Keratinocyte (primary cell): Measurements from ENCODE around the gene CDKAL1. TPM values are rescaled to one million over a fixed set of nuclear protein-coding genes. Genes with fewer than 3 reads are reported as not detected.

Source experiments
- DNase-seq: peaks from one replicate; pipeline ENCODE4 v3.0.0-alpha.2; 2011; ENCODE audit warnings: low read depth, missing footprints, low spot score
- FAIRE-seq: peaks from 2 replicates; lab custom pipeline; 2011; peaks lifted over from hg19 to GRCh38; lab: Jason Lieb, UNC
- H2AFZ ChIP-seq: 2 replicates; pipeline ENCODE4 v1.6.0; 2012; ENCODE audit warnings: low read length, control low read depth, inconsistent platforms; ENCODE audit not compliant: control insufficient read depth
- H3K27ac ChIP-seq: 2 replicates; pipeline ENCODE4 v1.5.1; 2011; ENCODE audit warnings: low read length; ENCODE audit not compliant: control insufficient read depth, insufficient read depth
- H3K27me3 ChIP-seq: 3 replicates; pipeline ENCODE4 v1.6.0; 2011; ENCODE audit warnings: low read length; ENCODE audit not compliant: control insufficient read depth, insufficient read depth; ENCODE audit errors: extremely low read depth
- H3K36me3 ChIP-seq, 2 experiments: 2 replicates in 1 of 2; 3 replicates in 1 of 2; pipeline ENCODE4 v1.5.1; 2011; ENCODE audit warnings: low read length in 2 of 2, mild to moderate bottlenecking in 1 of 2; ENCODE audit not compliant: control insufficient read depth in 2 of 2, insufficient read depth in 2 of 2; ENCODE audit errors: extremely low read depth in 1 of 2
- H3K4me1 ChIP-seq: 3 replicates; pipeline ENCODE4 v1.5.1; 2011; ENCODE audit warnings: low read length; ENCODE audit not compliant: control insufficient read depth, insufficient read depth; ENCODE audit errors: extremely low read depth
- H3K4me2 ChIP-seq: 3 replicates; pipeline ENCODE4 v1.6.0; 2011; ENCODE audit warnings: low read depth, low read length; ENCODE audit not compliant: control insufficient read depth, insufficient read depth; ENCODE audit errors: extremely low read depth
- H3K4me3 ChIP-seq, 3 experiments: fragments of 200-600 bp in 1 of 3; sonication (generic) in 1 of 3; 2 replicates in 2 of 3; 3 replicates in 1 of 3; pipeline ENCODE4 v1.5.1; 2011 to 2016; ENCODE audit warnings: low read length in 3 of 3, mild to moderate bottlenecking in 3 of 3, control low read depth in 2 of 3, inconsistent platforms in 1 of 3, low read depth in 1 of 3, mixed read lengths in 1 of 3, mixed run types in 1 of 3, moderate library complexity in 1 of 3; ENCODE audit not compliant: control insufficient read depth in 2 of 3, insufficient read depth in 2 of 3; ENCODE audit errors: extremely low read depth in 1 of 3
- H3K79me2 ChIP-seq: 2 replicates; pipeline ENCODE4 v1.6.0; 2012; ENCODE audit warnings: low read length; ENCODE audit not compliant: control insufficient read depth, insufficient read depth
- H3K9ac ChIP-seq: 3 replicates; pipeline ENCODE4 v1.6.0; 2011; ENCODE audit warnings: low read length; ENCODE audit not compliant: control insufficient read depth, insufficient read depth; ENCODE audit errors: extremely low read depth
- H3K9me1 ChIP-seq: 3 replicates; pipeline ENCODE4 v1.6.0; 2011; ENCODE audit warnings: low read length; ENCODE audit not compliant: control insufficient read depth, insufficient read depth; ENCODE audit errors: extremely low read depth
- H3K9me3 ChIP-seq: 2 replicates; pipeline ENCODE4 v1.5.1; 2012; ENCODE audit warnings: low read depth, low read length; ENCODE audit not compliant: control insufficient read depth
- H4K20me1 ChIP-seq: 3 replicates; pipeline ENCODE4 v1.6.0; 2011; ENCODE audit warnings: low read length; ENCODE audit not compliant: control insufficient read depth, insufficient read depth; ENCODE audit errors: extremely low read depth
- CTCF ChIP-seq, 3 experiments: IDR thresholded peaks in 1 of 3; conservative IDR thresholded peaks in 1 of 3; optimal IDR thresholded peaks in 1 of 3; 2 replicates in 2 of 3; 3 replicates in 1 of 3; pipeline versions ENCODE3 to v1.5.1; 2011; ENCODE audit warnings: low read length in 3 of 3, mild to moderate bottlenecking in 3 of 3, moderate library complexity in 2 of 3, control low read depth in 1 of 3, inconsistent platforms in 1 of 3; ENCODE audit not compliant: insufficient read depth in 2 of 3; ENCODE audit errors: extremely low read depth in 1 of 3
- EZH2 ChIP-seq: IDR thresholded peaks from one replicate; pipeline ENCODE4 v1.6.1; 2012; ENCODE audit warnings: inconsistent platforms, mild to moderate bottlenecking, low read length, moderate library complexity
- dilution Hi-C: fragments of 300-500 bp; cut with MboI; formaldehyde crosslinking; loops from one replicate; pipeline ENCODE4 v1.7.0; 2020; ENCODE audit warnings: low sequenced_read_pairs; ENCODE audit not compliant: extremely low pct_ligation_motif_present
- polyA plus RNA-seq, 5 experiments: library from polyadenylated mRNA; depleted of rRNA in 3 of 5; stranded (reverse) in 3 of 5; stranded (forward) in 1 of 5; unstranded in 1 of 5; fragments of >200 nt; gene quantifications; 1 replicate in 1 of 5; 2 replicates in 3 of 5; 3 replicates in 1 of 5; pipeline versions ENCODE4 v1.2.1 to v1.2.3, GENCODE V29; 2011 to 2012; ENCODE audit warnings: missing spikeins in 2 of 5, low read depth in 1 of 5, low replicate concordance in 1 of 5

Gene CDKAL1
- polyA plus RNA-seq, 1 donor (not counting 4 experiments of a cell fraction or from before 2014, with no cell fraction given) = 5.6 TPM

- TF ChIP-seq EZH2 (no peak), CTCF (optimal IDR thresholded peaks at IDR 0.05 in 1 of 3, IDR thresholded peaks at IDR 0.05 in 1 of 3, conservative IDR thresholded peaks at IDR 0.05 in 1 of 3; ENCODE audit: extremely low read depth in 1 of 3, insufficient read depth in 2 of 3, low read length in 3 of 3) (no peak)
- Histone ChIP-seq H3K27ac (no peak overlapping the region), H3K36me3 (peaks cover 0 to 6% of the 10 kb centered on the region in 2 experiments), H3K4me3 (no peak overlapping the region), H3K4me2 (no peak overlapping the region), H3K9ac (no peak overlapping the region), H2AFZ (no peak overlapping the region), H3K4me1 (peaks cover 24% of the 10 kb centered on the region), H3K79me2 (no peaks in the 10 kb centered on the region), H3K9me3 (peaks cover 19% of the 10 kb centered on the region), H3K27me3 (no peaks in the 10 kb centered on the region), H4K20me1 (no peaks in the 10 kb centered on the region), H3K9me1 (no peaks in the 10 kb centered on the region)
- dilution Hi-C loops = no loop called here
- no peak for FAIRE-seq
- no peak for DNase-seq
Observed at GRCh38 chr6:21222656-21223055, 688.4 kb downstream of the CDKAL1 start.

GRCh38 chr6:21225912-21226311 lies 691.7 kb downstream of the CDKAL1 start:
- no peak overlapping the region for H3K4me3 ChIP-seq
- no peaks in the 10 kb centered on the region for H4K20me1 ChIP-seq
- no peaks in the 10 kb centered on the region for H3K79me2 ChIP-seq
- no peaks in the 10 kb centered on the region for H3K9me1 ChIP-seq
- dilution Hi-C loops = no loop called here
- no peak overlapping the region for H2AFZ ChIP-seq
- no peak overlapping the region for H3K4me2 ChIP-seq
- peaks cover 14% of the 10 kb centered on the region for H3K9me3 ChIP-seq
- peaks cover 0 to 4% of the 10 kb centered on the region in 2 experiments for H3K36me3 ChIP-seq
- no peak overlapping the region for H3K9ac ChIP-seq
- no peak overlapping the region for H3K27ac ChIP-seq
- no peaks in the 10 kb centered on the region for H3K27me3 ChIP-seq
- peaks cover 41% of the 10 kb centered on the region for H3K4me1 ChIP-seq
- no peak for FAIRE-seq
- TF ChIP-seq EZH2 = no peak
- TF ChIP-seq CTCF (optimal IDR thresholded peaks at IDR 0.05 in 1 of 3, IDR thresholded peaks at IDR 0.05 in 1 of 3, conservative IDR thresholded peaks at IDR 0.05 in 1 of 3; ENCODE audit: extremely low read depth in 1 of 3, insufficient read depth in 2 of 3, low read length in 3 of 3) = no peak
- no peak for DNase-seq
